Transverse colon (tissue), 4 donors: Measurements from ENCODE around the gene PRSS57. TPM values are rescaled to one million over a fixed set of nuclear protein-coding genes. Genes with fewer than 3 reads are reported as not detected.

Source experiments
- DNase-seq: peaks from one replicate; pipeline ENCODE4 v3.0.0-alpha.2; 2019
- H3K27ac ChIP-seq, 4 donors: fragments of 200-600 bp; sonication (generic); 2 replicates each; pipeline ENCODE4 v1.5.1; 2016 to 2018; ENCODE audit warnings: inconsistent platforms in 4 of 4
- H3K27me3 ChIP-seq: fragments of 200-600 bp; sonication (generic); 2 replicates; pipeline ENCODE4 v1.5.1; 2017; ENCODE audit warnings: inconsistent platforms
- H3K36me3 ChIP-seq, 4 donors: fragments of 200-600 bp; sonication (generic); 2 replicates each; pipeline ENCODE4 v1.5.1; 2017 to 2019; ENCODE audit warnings: inconsistent platforms in 4 of 4
- H3K4me1 ChIP-seq, 4 donors: fragments of 200-600 bp; sonication (generic); 2 replicates each; pipeline ENCODE4 v1.5.1; 2017 to 2020; ENCODE audit warnings: inconsistent platforms in 4 of 4
- H3K4me3 ChIP-seq, 4 donors: fragments of 200-600 bp; sonication (generic); 1 replicate in 1 of 4; 2 replicates in 3 of 4; pipeline versions ENCODE4 v1.5.1 to v1.6.1; 2017 to 2019; ENCODE audit warnings: inconsistent platforms in 4 of 4
- H3K9me3 ChIP-seq, 2 donors: fragments of 200-600 bp; sonication (generic); 2 replicates each; pipeline ENCODE4 v1.5.1; 2017 to 2019; ENCODE audit warnings: inconsistent platforms in 2 of 2
- EP300 ChIP-seq: sonication (generic); formaldehyde crosslinking; IDR thresholded peaks from one replicate; pipeline ENCODE4 v1.6.1; 2017; ENCODE audit warnings: antibody characterized with exemption, low read depth
- POLR2A ChIP-seq: fragments of 450-650 bp; IDR thresholded peaks from one replicate; pipeline ENCODE4 v1.6.1; 2016; ENCODE audit warnings: antibody characterized with exemption, mild to moderate bottlenecking, moderate library complexity
- POLR2AphosphoS5 ChIP-seq, 3 donors: sonication (generic); formaldehyde crosslinking; IDR thresholded peaks; one replicate each; pipeline ENCODE4 v1.6.1; 2016; ENCODE audit warnings: antibody characterized with exemption in 3 of 3
- WGBS, 2 donors: methylation state at CpG; one replicate each; pipeline ENCODE4 v1.1.5; 2018; ENCODE audit warnings: low coverage in 1 of 2; 5-methylcytosine and 5-hydroxymethylcytosine counted together
- in situ Hi-C, 4 donors: fragments of 200-750 bp; cut with MboI; loops; one replicate each; pipeline versions ENCODE4 v1.15.0 to v1.15.1; 2017; ENCODE audit warnings: low sequenced_read_pairs in 3 of 4, low pct_ligation_motif_present in 1 of 4, low pct_unique_long_range_greater_than_20kb in 1 of 4
- intact Hi-C: fragments of 100-400 bp; cut with DNase I; formaldehyde crosslinking; loops from one replicate; pipeline ENCODE4 v1.15.1; 2023; ENCODE audit warnings: low total_unique reads
- total RNA-seq, 4 donors: library from RNA; depleted of rRNA; stranded (reverse); fragments of >200 nt; gene quantifications; one replicate each; pipeline ENCODE4 v1.1.0, GENCODE V29; 2016
- TF ChIP-seq, protein P1 (sequence below), 5 experiments: fragments of 200-600 bp in 3 of 5; fragments of 450-650 bp in 2 of 5; sonication (generic) in 3 of 5; IDR thresholded peaks; 1 replicate in 2 of 5; 2 replicates in 3 of 5; pipeline ENCODE4 v1.5.1; 2016 to 2017; ENCODE audit warnings: antibody characterized with exemption in 5 of 5, inconsistent platforms in 3 of 5, mild to moderate bottlenecking in 2 of 5, moderate library complexity in 1 of 5

PRSS57 gene
- total RNA-seq, 4 donors from 2014 or later = not detected

DNA sequence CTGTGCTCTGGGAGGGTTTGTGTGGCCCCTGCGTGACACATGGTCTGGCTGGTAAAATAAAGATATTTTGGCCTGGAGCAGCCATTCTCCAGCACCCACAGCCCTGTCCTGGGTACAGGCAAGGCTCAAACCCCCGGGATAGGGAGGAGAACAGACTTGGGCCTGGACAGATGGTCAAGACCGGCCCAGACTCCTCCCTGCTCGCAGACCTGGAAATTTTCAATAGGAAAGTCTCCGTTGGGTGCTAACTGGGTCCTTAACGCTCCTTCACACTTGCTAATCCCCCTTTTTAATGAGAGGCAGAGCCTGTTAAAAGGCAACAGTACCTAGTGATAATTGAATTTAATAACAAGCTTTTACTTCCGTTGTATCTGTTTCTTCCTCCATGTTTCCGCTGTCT lies 16.0 kb upstream of the PRSS57 start:
- in situ Hi-C loops = no loop called here
- DNase-seq = no peak
- Histone ChIP-seq H3K27ac (peak overlapping the region in 2 of 4 donors; percentile 70 to 84), H3K27me3 (peaks cover 61% of the 10 kb centered on the region), H3K4me3 (no peak overlapping the region), H3K36me3 (no peaks in the 10 kb centered on the region), H3K4me1 (peaks cover 0 to 23% (median 9%) of the 10 kb centered on the region in 4 donors), H3K9me3 (peaks cover 0 to 5% of the 10 kb centered on the region in 2 donors)
- 75 to 84% methylated on average over 3 to 8 of the region's 8 CpGs for WGBS, 2 donors
- intact Hi-C loops = no loop called here
- TF ChIP-seq, protein P1, sequence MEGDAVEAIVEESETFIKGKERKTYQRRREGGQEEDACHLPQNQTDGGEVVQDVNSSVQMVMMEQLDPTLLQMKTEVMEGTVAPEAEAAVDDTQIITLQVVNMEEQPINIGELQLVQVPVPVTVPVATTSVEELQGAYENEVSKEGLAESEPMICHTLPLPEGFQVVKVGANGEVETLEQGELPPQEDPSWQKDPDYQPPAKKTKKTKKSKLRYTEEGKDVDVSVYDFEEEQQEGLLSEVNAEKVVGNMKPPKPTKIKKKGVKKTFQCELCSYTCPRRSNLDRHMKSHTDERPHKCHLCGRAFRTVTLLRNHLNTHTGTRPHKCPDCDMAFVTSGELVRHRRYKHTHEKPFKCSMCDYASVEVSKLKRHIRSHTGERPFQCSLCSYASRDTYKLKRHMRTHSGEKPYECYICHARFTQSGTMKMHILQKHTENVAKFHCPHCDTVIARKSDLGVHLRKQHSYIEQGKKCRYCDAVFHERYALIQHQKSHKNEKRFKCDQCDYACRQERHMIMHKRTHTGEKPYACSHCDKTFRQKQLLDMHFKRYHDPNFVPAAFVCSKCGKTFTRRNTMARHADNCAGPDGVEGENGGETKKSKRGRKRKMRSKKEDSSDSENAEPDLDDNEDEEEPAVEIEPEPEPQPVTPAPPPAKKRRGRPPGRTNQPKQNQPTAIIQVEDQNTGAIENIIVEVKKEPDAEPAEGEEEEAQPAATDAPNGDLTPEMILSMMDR (IDR thresholded peaks at IDR 0.05) = no peak
- no peak for TF ChIP-seq POLR2AphosphoS5 (IDR thresholded peaks at IDR 0.05)
- TF ChIP-seq POLR2A = no peak
- TF ChIP-seq EP300 = no peak

DNA sequence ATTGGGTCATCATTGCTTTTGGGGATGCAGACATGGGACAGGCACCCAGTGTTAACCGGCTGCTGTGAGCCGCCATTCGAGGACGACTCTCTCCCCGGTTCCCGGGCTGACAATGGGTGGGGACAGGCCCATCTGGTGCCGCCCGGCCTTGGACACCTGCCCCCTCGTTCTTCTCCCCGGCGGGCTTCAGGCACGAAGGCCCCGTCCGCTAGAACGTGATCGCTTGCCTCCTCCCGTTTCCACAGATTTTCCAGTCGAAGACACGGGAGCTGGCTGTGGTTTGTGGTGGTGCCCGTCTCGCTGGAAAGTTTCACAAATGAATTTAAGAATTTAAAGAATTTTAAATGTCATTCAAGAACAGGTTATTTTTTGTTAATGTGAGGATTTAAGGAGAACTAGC lies 15.5 kb upstream of the PRSS57 start:
- Histone ChIP-seq H3K4me1 (peaks cover 0 to 23% (median 9%) of the 10 kb centered on the region in 4 donors), H3K27me3 (peaks cover 66% of the 10 kb centered on the region), H3K4me3 (peak overlapping the region in 1 of 4 donors; percentile 64), H3K27ac (peak overlapping the region; percentile 70 to 84 (median 76)), H3K36me3 (no peaks in the 10 kb centered on the region), H3K9me3 (peaks cover 0 to 5% of the 10 kb centered on the region in 2 donors)
- 67 to 69% methylated on average over 5 to 21 of the region's 21 CpGs for WGBS, 2 donors
- no peak for TF ChIP-seq EP300
- TF ChIP-seq, protein P1 (IDR thresholded peaks at IDR 0.05) = no peak
- TF ChIP-seq POLR2AphosphoS5 (IDR thresholded peaks at IDR 0.05) = no peak
- no peak for TF ChIP-seq POLR2A
- DNase-seq = no peak
- in situ Hi-C loops = no loop called here
- intact Hi-C loops = no loop called here

DNA sequence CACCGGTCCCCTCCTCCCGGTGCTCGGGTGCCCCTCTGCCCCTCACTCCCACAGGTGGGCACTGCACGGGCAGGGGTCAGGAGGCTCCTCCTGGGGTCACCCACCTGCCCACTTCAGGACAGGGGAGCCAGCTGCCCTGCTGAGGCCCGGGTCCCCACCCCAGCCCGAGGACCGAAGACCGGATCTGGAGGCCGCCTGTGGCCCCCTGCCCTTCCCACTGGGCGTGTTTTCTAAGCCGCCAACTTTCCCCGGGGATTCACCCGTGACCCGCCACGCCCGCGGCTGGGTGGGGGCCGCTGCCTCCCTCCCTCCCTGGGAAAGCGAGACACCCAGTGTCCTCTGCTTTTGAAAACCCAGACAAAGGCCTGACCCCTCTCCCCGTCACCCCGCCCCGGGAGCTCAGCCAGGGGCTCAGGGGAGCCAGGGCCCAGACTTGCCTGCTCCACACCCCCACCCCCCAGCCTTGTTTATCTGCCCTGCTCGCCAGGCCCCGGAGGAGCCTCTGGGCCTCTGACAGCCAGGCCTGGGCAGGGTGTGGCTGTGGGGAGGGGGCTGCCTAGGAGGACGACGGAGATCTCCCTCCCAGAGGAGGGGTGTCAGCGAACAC lies 14.8 kb upstream of the PRSS57 start:
- 15% methylated on average over 17 of the region's 27 CpGs; no CpG with 5 or more reads in 1 of the 2 donors for WGBS, 2 donors
- peaks cover 0 to 23% (median 9%) of the 10 kb centered on the region in 4 donors for H3K4me1 ChIP-seq
- in situ Hi-C loops = no loop called here

DNA sequence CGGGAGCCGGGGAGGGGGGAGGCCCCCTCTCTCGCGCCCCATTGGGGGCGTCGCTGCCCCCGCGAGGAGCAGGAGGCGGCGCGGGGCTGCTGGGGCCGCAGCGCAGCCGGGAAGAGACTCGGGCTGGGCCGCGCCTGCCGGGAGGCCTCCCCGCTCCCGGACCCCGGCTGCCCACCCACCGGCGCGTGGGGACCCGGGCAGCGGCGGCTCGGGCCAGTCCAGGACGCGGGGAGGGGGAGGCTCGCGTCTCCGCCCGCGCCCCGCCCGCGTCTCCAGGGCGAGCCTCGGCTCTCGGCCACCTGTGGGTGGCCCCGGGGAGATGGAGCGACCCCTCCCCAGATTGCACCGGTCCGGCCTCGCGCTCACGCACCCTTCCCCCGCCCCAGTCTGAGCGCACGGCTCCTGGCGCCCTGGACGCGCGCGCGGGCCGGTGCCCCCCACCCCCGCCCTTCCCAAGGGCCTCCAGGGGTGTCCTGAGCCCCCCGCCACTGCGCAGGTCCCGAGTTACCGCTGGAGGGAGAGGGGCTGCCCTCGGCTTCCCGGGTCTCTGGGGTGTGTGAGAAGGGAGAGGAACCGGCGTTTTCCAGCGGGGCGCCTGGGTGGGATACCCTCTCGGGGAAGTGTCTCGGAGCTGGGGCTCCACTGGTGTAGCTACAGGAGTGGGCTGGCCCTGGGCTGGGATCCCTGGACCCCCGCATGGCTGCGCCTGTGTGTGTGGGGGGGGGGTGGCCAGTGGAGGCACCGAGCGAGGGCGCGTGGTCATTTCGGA lies 14.1 kb upstream of the PRSS57 start:
- Histone ChIP-seq H3K27ac (peak overlapping the region; percentile 70 to 84 (median 76)), H3K4me3 (peak overlapping the region; percentile 48 to 65 (median 61))
- DNase-seq = no peak

More for the DNA sequence above, 14.8 kb upstream of the PRSS57 start:
- H3K27me3 ChIP-seq = peaks cover 73% of the 10 kb centered on the region
- H3K36me3 ChIP-seq = no peaks in the 10 kb centered on the region
- TF ChIP-seq POLR2AphosphoS5 (IDR thresholded peaks at IDR 0.05) (peak in 1 of 3 donors; percentile 18), POLR2A (no peak), EP300 (no peak)
- TF ChIP-seq, protein P1 (IDR thresholded peaks at IDR 0.05) = no peak
- peaks cover 0 to under 1% of the 10 kb centered on the region in 2 donors for H3K9me3 ChIP-seq
- intact Hi-C loops = no loop called here
- peak overlapping the region; percentile 70 to 84 (median 76) for H3K27ac ChIP-seq
- no peak for DNase-seq
- H3K4me3 ChIP-seq = peak overlapping the region; percentile 48 to 65 (median 61)

More for the DNA sequence above, 14.1 kb upstream of the PRSS57 start:
- in situ Hi-C loops = no loop called here
- H3K4me1 ChIP-seq = peaks cover 0 to 24% (median 9%) of the 10 kb centered on the region in 4 donors
- peaks cover 80% of the 10 kb centered on the region for H3K27me3 ChIP-seq
- TF ChIP-seq POLR2A (no peak), POLR2AphosphoS5 (IDR thresholded peaks at IDR 0.05) (no peak)
- intact Hi-C loops = no loop called here
- 11% methylated on average over 14 of the region's 78 CpGs; no CpG with 5 or more reads in 1 of the 2 donors for WGBS, 2 donors
- H3K36me3 ChIP-seq = no peaks in the 10 kb centered on the region
- no peaks in the 10 kb centered on the region for H3K9me3 ChIP-seq
